Measurements from ENCODE around the gene UAP1L1. TPM values are rescaled to one million over a fixed set of nuclear protein-coding genes. Genes with fewer than 3 reads are reported as not detected.
"Not testable (repeated sequence)": the region's sequence is repeated elsewhere in the genome, so short reads cannot be mapped to it uniquely, and the experiment has no call there.

Gene UAP1L1
- total RNA-seq, 1 experiment from 2014 or later = 6.6 TPM

- DNase-seq (ENCODE audit: low spot score) = no peak
Measured at GRCh38 chr9:137056739-137057415, 20.4 kb upstream of the UAP1L1 start.

GRCh38 chr9:137057545-137057944 is 19.8 kb upstream of the UAP1L1 start:
- DNase-seq (ENCODE audit: low spot score) = no peak

- DNase-seq (ENCODE audit: low spot score) = no peak
Measured at GRCh38 chr9:137058521-137059234, 18.6 kb upstream of the UAP1L1 start.

GRCh38 chr9:137062384-137062783 is 14.9 kb upstream of the UAP1L1 start:
- DNase-seq (ENCODE audit: low spot score) = no peak

- DNase-seq (ENCODE audit: low spot score) = not testable (repeated sequence)
Measured at GRCh38 chr9:137062798-137063197, 14.5 kb upstream of the UAP1L1 start.

GRCh38 chr9:137063311-137064026 is 13.8 kb upstream of the UAP1L1 start:
- no peak for DNase-seq (ENCODE audit: low spot score)

- peak; percentile 43 for DNase-seq (ENCODE audit: low spot score)
Measured at GRCh38 chr9:137064027-137064879, 13.1 kb upstream of the UAP1L1 start.

GRCh38 chr9:137064880-137065164 is 12.5 kb upstream of the UAP1L1 start:
- DNase-seq (ENCODE audit: low spot score) = no peak

GRCh38 chr9:137065336-137065967 is 11.9 kb upstream of the UAP1L1 start:
- no peak for DNase-seq (ENCODE audit: low spot score)

- DNase-seq (ENCODE audit: low spot score) = no peak
Measured at GRCh38 chr9:137066096-137066861, 11.0 kb upstream of the UAP1L1 start.

GRCh38 chr9:137067860-137068538 is 9.3 kb upstream of the UAP1L1 start:
- peak; percentile 58 for DNase-seq (ENCODE audit: low spot score)

- no peak for DNase-seq (ENCODE audit: low spot score)
Measured at GRCh38 chr9:137068539-137069507, 8.5 kb upstream of the UAP1L1 start.

- no peak for DNase-seq (ENCODE audit: low spot score)
Measured at GRCh38 chr9:137069508-137070091, 7.7 kb upstream of the UAP1L1 start.

- DNase-seq (ENCODE audit: low spot score) = peak; percentile 87
Measured at GRCh38 chr9:137070201-137070905, 7.0 kb upstream of the UAP1L1 start, which contains the start of gene SAPCD2. SAPCD2 (minus strand) TSS chr9:137070557; CDS start chr9:137070460, 97 bp downstream.

- DNase-seq (ENCODE audit: low spot score) = peak; percentile 36
Measured at GRCh38 chr9:137070906-137071275, 6.4 kb upstream of the UAP1L1 start.

- DNase-seq (ENCODE audit: low spot score) = no peak
Measured at GRCh38 chr9:137071282-137071681, 6.0 kb upstream of the UAP1L1 start.

- no peak for DNase-seq (ENCODE audit: low spot score)
Measured at GRCh38 chr9:137073992-137074399, 3.3 kb upstream of the UAP1L1 start.
